HAP-1 (cell line): Measurements from ENCODE around the gene TMEM247.

Experiments
- DNase-seq, 2 experiments: peaks; one replicate each; pipeline ENCODE4 v3.0.0-alpha.2; 2016 to 2020; ENCODE audit warnings: low spot score in 2 of 2
- H3K27me3 ChIP-seq: fragments of 250-450 bp; sonication (Bioruptor Pico); 2 replicates; pipeline ENCODE4 v1.5.1; 2020; ENCODE audit warnings: low read depth, mild to moderate bottlenecking, moderate library complexity
- H3K36me3 ChIP-seq: fragments of 250-450 bp; sonication (Bioruptor Pico); replicated peaks from 2 replicates; pipeline ENCODE4 v1.5.1; 2020; ENCODE audit warnings: mild to moderate bottlenecking
- H3K4me1 ChIP-seq: fragments of 250-450 bp; sonication (Bioruptor Pico); 2 replicates; pipeline ENCODE4 v1.5.1; 2020; ENCODE audit warnings: mild to moderate bottlenecking
- H3K4me3 ChIP-seq: fragments of 250-450 bp; sonication (Bioruptor Pico); 2 replicates; pipeline ENCODE4 v1.5.1; 2020; ENCODE audit warnings: mild to moderate bottlenecking, moderate library complexity
- H3K9me3 ChIP-seq: fragments of 250-450 bp; sonication (Bioruptor Pico); 2 replicates; pipeline ENCODE4 v1.5.1; 2020; ENCODE audit warnings: mild to moderate bottlenecking, moderate library complexity
- in situ Hi-C: fragments of 300-500 bp; cut with MboI; formaldehyde crosslinking; loops from 3 replicates; pipeline ENCODE4 v1.14.3; 2020; ENCODE audit warnings: low sequenced_read_pairs, inconsistent platforms, mixed read lengths

TMEM247 gene

GRCh38 chr2:46445556-46445955, 33.8 kb upstream of the TMEM247 start:
- H3K4me3 ChIP-seq, result no peak overlapping the region
- H3K36me3 ChIP-seq, result no peaks in the 10 kb centered on the region
- no peaks in the 10 kb centered on the region for H3K9me3 ChIP-seq
- H3K4me1 ChIP-seq, result no peaks in the 10 kb centered on the region
- in situ Hi-C loops, result no loop called here
- DNase-seq, result no peak
- no peaks in the 10 kb centered on the region for H3K27me3 ChIP-seq

- Histone ChIP-seq H3K36me3 (no peaks in the 10 kb centered on the region), H3K4me3 (no peak overlapping the region), H3K4me1 (no peaks in the 10 kb centered on the region), H3K9me3 (no peaks in the 10 kb centered on the region), H3K27me3 (no peaks in the 10 kb centered on the region)
- no peak for DNase-seq
- in situ Hi-C loops, result no loop called here
These were observed 32.3 kb upstream of the TMEM247 start for GRCh38 chr2:46446871-46447568.

- no peak overlapping the region for H3K4me3 ChIP-seq
- in situ Hi-C loops, result no loop called here
- no peak for DNase-seq
- no peaks in the 10 kb centered on the region for H3K9me3 ChIP-seq
- no peaks in the 10 kb centered on the region for H3K4me1 ChIP-seq
- no peaks in the 10 kb centered on the region for H3K36me3 ChIP-seq
- H3K27me3 ChIP-seq, result no peaks in the 10 kb centered on the region
These were observed 31.7 kb upstream of the TMEM247 start for GRCh38 chr2:46447649-46448048.

- Histone ChIP-seq H3K9me3 (no peaks in the 10 kb centered on the region), H3K4me1 (no peaks in the 10 kb centered on the region), H3K4me3 (no peak overlapping the region), H3K27me3 (no peaks in the 10 kb centered on the region), H3K36me3 (no peaks in the 10 kb centered on the region)
- in situ Hi-C loops, result no loop called here
- DNase-seq, result no peak
These were observed 31.3 kb upstream of the TMEM247 start for GRCh38 chr2:46448111-46448510.

GRCh38 chr2:46448641-46449040, 30.7 kb upstream of the TMEM247 start:
- Histone ChIP-seq H3K36me3 (no peaks in the 10 kb centered on the region), H3K4me1 (no peaks in the 10 kb centered on the region), H3K27me3 (no peaks in the 10 kb centered on the region), H3K9me3 (no peaks in the 10 kb centered on the region), H3K4me3 (no peak overlapping the region)
- in situ Hi-C loops, result no loop called here
- DNase-seq, result no peak

GRCh38 chr2:46449700-46450099, 29.7 kb upstream of the TMEM247 start:
- Histone ChIP-seq H3K4me1 (no peaks in the 10 kb centered on the region), H3K9me3 (no peaks in the 10 kb centered on the region), H3K4me3 (no peak overlapping the region), H3K27me3 (no peaks in the 10 kb centered on the region), H3K36me3 (no peaks in the 10 kb centered on the region)
- no peak for DNase-seq
- in situ Hi-C loops, result no loop called here

- no peaks in the 10 kb centered on the region for H3K9me3 ChIP-seq
- no peaks in the 10 kb centered on the region for H3K4me1 ChIP-seq
- in situ Hi-C loops, result no loop called here
- no peaks in the 10 kb centered on the region for H3K36me3 ChIP-seq
- no peak for DNase-seq
- H3K4me3 ChIP-seq, result no peak overlapping the region
- no peaks in the 10 kb centered on the region for H3K27me3 ChIP-seq
These were observed 28.1 kb upstream of the TMEM247 start for GRCh38 chr2:46451131-46451711.

- DNase-seq, result no peak
- Histone ChIP-seq H3K9me3 (no peaks in the 10 kb centered on the region), H3K4me3 (no peak overlapping the region), H3K4me1 (no peaks in the 10 kb centered on the region), H3K27me3 (no peaks in the 10 kb centered on the region), H3K36me3 (no peaks in the 10 kb centered on the region)
- in situ Hi-C loops, result no loop called here
These were observed 22.6 kb upstream of the TMEM247 start for GRCh38 chr2:46456789-46457188.

GRCh38 chr2:46458763-46459500, 20.4 kb upstream of the TMEM247 start:
- Histone ChIP-seq H3K4me3 (no peak overlapping the region), H3K27me3 (no peaks in the 10 kb centered on the region), H3K36me3 (no peaks in the 10 kb centered on the region), H3K4me1 (no peaks in the 10 kb centered on the region), H3K9me3 (no peaks in the 10 kb centered on the region)
- DNase-seq, result no peak
- in situ Hi-C loops, result no loop called here

- no peak overlapping the region for H3K4me3 ChIP-seq
- in situ Hi-C loops, result no loop called here
- DNase-seq, result no peak
- no peaks in the 10 kb centered on the region for H3K4me1 ChIP-seq
- H3K27me3 ChIP-seq, result no peaks in the 10 kb centered on the region
- no peaks in the 10 kb centered on the region for H3K36me3 ChIP-seq
- H3K9me3 ChIP-seq, result no peaks in the 10 kb centered on the region
These were observed 19.7 kb upstream of the TMEM247 start for GRCh38 chr2:46459694-46460093.

GRCh38 chr2:46460241-46460921, 19.0 kb upstream of the TMEM247 start:
- in situ Hi-C loops, result no loop called here
- Histone ChIP-seq H3K4me3 (no peak overlapping the region), H3K9me3 (no peaks in the 10 kb centered on the region), H3K4me1 (no peaks in the 10 kb centered on the region), H3K36me3 (no peaks in the 10 kb centered on the region), H3K27me3 (no peaks in the 10 kb centered on the region)
- no peak for DNase-seq

- Histone ChIP-seq H3K27me3 (no peaks in the 10 kb centered on the region), H3K4me1 (no peaks in the 10 kb centered on the region), H3K4me3 (no peak overlapping the region), H3K9me3 (no peaks in the 10 kb centered on the region), H3K36me3 (no peaks in the 10 kb centered on the region)
- peak; percentile 38 to 84 for DNase-seq
- in situ Hi-C loops, result no loop called here
These were observed 18.2 kb upstream of the TMEM247 start for GRCh38 chr2:46461011-46461674.

GRCh38 chr2:46461709-46462171, 17.6 kb upstream of the TMEM247 start:
- Histone ChIP-seq H3K4me1 (no peaks in the 10 kb centered on the region), H3K9me3 (no peaks in the 10 kb centered on the region), H3K4me3 (no peak overlapping the region), H3K27me3 (no peaks in the 10 kb centered on the region), H3K36me3 (no peaks in the 10 kb centered on the region)
- in situ Hi-C loops, result no loop called here
- no peak for DNase-seq
